GM12865 (cell line): Measurements from ENCODE around the gene PLCB1.

ENCODE experiments used
- DNase-seq: peaks from one replicate; pipeline ENCODE4 v3.0.0; 2010; ENCODE audit warnings: low read depth
- H3K4me3 ChIP-seq: 2 replicates; pipeline ENCODE4 v1.5.1; 2011; ENCODE audit warnings: mild to moderate bottlenecking, low read depth, low read length, control low read depth
- CTCF ChIP-seq: IDR thresholded peaks from 2 replicates; pipeline ENCODE4 v1.5.1; 2011; ENCODE audit warnings: low read length, control low read depth, low read depth, inconsistent platforms; ENCODE audit not compliant: insufficient read depth; ENCODE audit errors: missing control alignments

PLCB1 gene

GRCh38 chr20:8661229-8661952, 529.3 kb downstream of the PLCB1 start:
- no peak overlapping the region for H3K4me3 ChIP-seq
- TF ChIP-seq CTCF = no peak
- DNase-seq = no peak

GRCh38 chr20:8662433-8662954, 530.4 kb downstream of the PLCB1 start:
- no peak overlapping the region for H3K4me3 ChIP-seq
- DNase-seq = no peak
- no peak for TF ChIP-seq CTCF

- no peak overlapping the region for H3K4me3 ChIP-seq
- DNase-seq = no peak
- TF ChIP-seq CTCF = no peak
These were observed 531.4 kb downstream of the PLCB1 start for GRCh38 chr20:8663424-8663823.

GRCh38 chr20:8664778-8665177, 532.7 kb downstream of the PLCB1 start:
- H3K4me3 ChIP-seq = no peak overlapping the region
- no peak for DNase-seq
- TF ChIP-seq CTCF = no peak

- no peak for DNase-seq
- no peak overlapping the region for H3K4me3 ChIP-seq
- TF ChIP-seq CTCF = no peak
These were observed 535.2 kb downstream of the PLCB1 start for GRCh38 chr20:8667306-8667705.

GRCh38 chr20:8670207-8670892, 538.3 kb downstream of the PLCB1 start:
- H3K4me3 ChIP-seq = no peak overlapping the region
- TF ChIP-seq CTCF = no peak
- no peak for DNase-seq
